ENCODE results near the gene FAM193A. TPM values are rescaled to one million over a fixed set of nuclear protein-coding genes. Genes with fewer than 3 reads are reported as not detected.
A peak's percentile ranks its signal among the peaks of the same experiment; 100 is the strongest.

Gene FAM193A
- total and polyA plus RNA-seq, 2 experiments from 2014 or later, result 12.0 to 22.9 TPM

GRCh38 chr4:2650276-2650675 is 113.8 kb downstream of the FAM193A start (continued):
- no peak for TF ChIP-seq EZH2 (IDR thresholded peaks at IDR 0.05; ENCODE audit: low read depth, unreplicated experiment)
- no peak for TF ChIP-seq NANOG (IDR thresholded peaks at IDR 0.05; ENCODE audit: borderline replicate concordance)
- no peak for TF ChIP-seq EZH2phosphoT487 (IDR thresholded peaks at IDR 0.05; ENCODE audit: unreplicated experiment)
- no peak for TF ChIP-seq ZNF114 (CRISPR knock-in tag; IDR thresholded peaks at IDR 0.05)

DNA sequence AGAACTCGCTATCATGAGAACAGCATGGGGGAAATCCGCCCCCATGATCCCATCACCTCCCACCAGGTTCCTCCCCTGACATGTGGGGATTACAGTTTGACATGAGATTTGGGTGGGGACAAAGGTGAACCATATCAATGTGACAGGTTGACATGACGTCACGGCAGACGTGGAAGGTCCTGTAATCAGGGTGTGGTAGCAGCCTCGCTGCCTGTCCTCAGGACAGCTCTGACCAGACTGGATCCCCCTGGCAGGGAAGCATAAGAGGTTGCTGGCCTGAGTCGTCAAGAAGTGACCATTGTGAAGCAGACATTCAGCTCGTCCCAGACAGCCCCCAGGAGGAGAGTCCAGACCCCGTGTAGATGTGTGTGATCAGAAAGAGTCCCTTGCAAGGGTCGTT is 115.1 kb downstream of the FAM193A start:
- Histone ChIP-seq H3K27me3 (ENCODE audit: insufficient read depth) (no peaks in the 10 kb centered on the region), H3K4me3 (no peak overlapping the region), H2AFZ (no peak overlapping the region), H3K36me3 (ENCODE audit: insufficient read depth) (peaks cover 14% of the 10 kb centered on the region; the same call in 1 of the 2 replicates), H3K9me2 (ENCODE audit: insufficient read depth) (no peaks in the 10 kb centered on the region), H3K79me2 (replicated peaks; ENCODE audit: insufficient read depth) (no peaks in the 10 kb centered on the region; the same call in 1 of the 2 replicates), H3K4me1 (ENCODE audit: insufficient read depth) (no peaks in the 10 kb centered on the region), H4K20me1 (replicated peaks; ENCODE audit: insufficient read depth) (no peaks in the 10 kb centered on the region), H3F3A (replicated peaks; ENCODE audit: low read depth) (no peaks in the 10 kb centered on the region), H3K27ac (ENCODE audit: low read depth) (no peak overlapping the region), H3K4me2 (no peak overlapping the region)
- H3K9me3 Mint-ChIP-seq, result no peaks in the 10 kb centered on the region; the same call in 2 of the 3 replicates
- H3K4me3 Mint-ChIP-seq, result no peak overlapping the region
- ATAC-seq (no peak), DNase-seq (ENCODE audit: low spot score) (no peak)
- H3K36me3 Mint-ChIP-seq (ENCODE audit: low read depth), result peaks cover 44% of the 10 kb centered on the region
- no peaks in the 10 kb centered on the region for H3K4me1 Mint-ChIP-seq
- H3K27ac Mint-ChIP-seq, result peak overlapping the region; percentile 9
- TF ChIP-seq JUNB (IDR thresholded peaks at IDR 0.05; ENCODE audit: unreplicated experiment) (no peak), POLR2AphosphoS5 (IDR thresholded peaks at IDR 0.05; ENCODE audit: low read depth) (no peak), STAT1 (IDR thresholded peaks at IDR 0.05; ENCODE audit: unreplicated experiment) (no peak), EZH2phosphoT487 (IDR thresholded peaks at IDR 0.05; ENCODE audit: unreplicated experiment) (no peak), CREB1 (CRISPR knock-in tag; IDR thresholded peaks at IDR 0.05; ENCODE audit: low read depth) (no peak), EZH2 (IDR thresholded peaks at IDR 0.05; ENCODE audit: low read depth, unreplicated experiment) (no peak), ZNF114 (CRISPR knock-in tag; IDR thresholded peaks at IDR 0.05) (no peak), ZNF331 (CRISPR knock-in tag; IDR thresholded peaks at IDR 0.05; ENCODE audit: low read depth) (no peak), ZNF462 (CRISPR knock-in tag; IDR thresholded peaks at IDR 0.05) (no peak), REST (IDR thresholded peaks at IDR 0.05; ENCODE audit: unreplicated experiment) (no peak), NANOG (IDR thresholded peaks at IDR 0.05; ENCODE audit: borderline replicate concordance) (no peak)
- TF ChIP-seq, protein P1, sequence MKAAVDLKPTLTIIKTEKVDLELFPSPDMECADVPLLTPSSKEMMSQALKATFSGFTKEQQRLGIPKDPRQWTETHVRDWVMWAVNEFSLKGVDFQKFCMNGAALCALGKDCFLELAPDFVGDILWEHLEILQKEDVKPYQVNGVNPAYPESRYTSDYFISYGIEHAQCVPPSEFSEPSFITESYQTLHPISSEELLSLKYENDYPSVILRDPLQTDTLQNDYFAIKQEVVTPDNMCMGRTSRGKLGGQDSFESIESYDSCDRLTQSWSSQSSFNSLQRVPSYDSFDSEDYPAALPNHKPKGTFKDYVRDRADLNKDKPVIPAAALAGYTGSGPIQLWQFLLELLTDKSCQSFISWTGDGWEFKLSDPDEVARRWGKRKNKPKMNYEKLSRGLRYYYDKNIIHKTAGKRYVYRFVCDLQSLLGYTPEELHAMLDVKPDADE (IDR thresholded peaks at IDR 0.05), result no peak
- TF ChIP-seq, protein P2, sequence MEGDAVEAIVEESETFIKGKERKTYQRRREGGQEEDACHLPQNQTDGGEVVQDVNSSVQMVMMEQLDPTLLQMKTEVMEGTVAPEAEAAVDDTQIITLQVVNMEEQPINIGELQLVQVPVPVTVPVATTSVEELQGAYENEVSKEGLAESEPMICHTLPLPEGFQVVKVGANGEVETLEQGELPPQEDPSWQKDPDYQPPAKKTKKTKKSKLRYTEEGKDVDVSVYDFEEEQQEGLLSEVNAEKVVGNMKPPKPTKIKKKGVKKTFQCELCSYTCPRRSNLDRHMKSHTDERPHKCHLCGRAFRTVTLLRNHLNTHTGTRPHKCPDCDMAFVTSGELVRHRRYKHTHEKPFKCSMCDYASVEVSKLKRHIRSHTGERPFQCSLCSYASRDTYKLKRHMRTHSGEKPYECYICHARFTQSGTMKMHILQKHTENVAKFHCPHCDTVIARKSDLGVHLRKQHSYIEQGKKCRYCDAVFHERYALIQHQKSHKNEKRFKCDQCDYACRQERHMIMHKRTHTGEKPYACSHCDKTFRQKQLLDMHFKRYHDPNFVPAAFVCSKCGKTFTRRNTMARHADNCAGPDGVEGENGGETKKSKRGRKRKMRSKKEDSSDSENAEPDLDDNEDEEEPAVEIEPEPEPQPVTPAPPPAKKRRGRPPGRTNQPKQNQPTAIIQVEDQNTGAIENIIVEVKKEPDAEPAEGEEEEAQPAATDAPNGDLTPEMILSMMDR (conservative IDR thresholded peaks at IDR 0.05; ENCODE audit: low read depth in 2 of 2), result no peak
- H3K27me3 Mint-ChIP-seq (ENCODE audit: insufficient read depth, low read depth, poor library complexity), result peaks cover 1% of the 10 kb centered on the region
